Islet of Langerhans (tissue), 1 donor: ENCODE results near the gene C3orf20.
"Not testable (repeated sequence)": the region's sequence is repeated elsewhere in the genome, so short reads cannot be mapped to it uniquely, and the experiment has no call there.

ENCODE experiments used
- FAIRE-seq: peaks from one replicate; lab custom pipeline; 2011; peaks lifted over from hg19 to GRCh38; lab: Jason Lieb, UNC

C3orf20 gene

GRCh38 chr3:14798231-14798630 lies 123.3 kb downstream of the C3orf20 start:
- FAIRE-seq = no peak

DNA sequence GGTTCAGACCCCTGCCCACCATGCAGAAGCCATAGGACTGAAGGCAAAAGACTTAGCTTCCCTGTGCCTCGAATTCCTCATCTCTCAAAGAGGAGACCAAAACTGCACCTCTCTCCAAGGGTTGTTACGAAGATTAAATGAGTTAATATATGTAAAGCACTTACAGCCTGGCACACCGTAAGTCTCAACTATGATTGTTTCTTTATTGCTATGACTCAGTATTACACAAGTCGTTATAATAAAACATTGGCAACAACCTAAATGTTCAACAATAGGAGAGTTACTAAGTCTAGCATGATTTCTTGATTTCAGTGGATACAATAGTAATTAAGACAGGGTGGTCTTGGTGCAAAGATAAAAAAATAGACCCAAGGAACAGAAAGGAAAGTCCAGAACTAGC lies 124.2 kb downstream of the C3orf20 start:
- FAIRE-seq = no peak

- FAIRE-seq = no peak
Observed at GRCh38 chr3:14801031-14801430, 126.1 kb downstream of the C3orf20 start.

DNA sequence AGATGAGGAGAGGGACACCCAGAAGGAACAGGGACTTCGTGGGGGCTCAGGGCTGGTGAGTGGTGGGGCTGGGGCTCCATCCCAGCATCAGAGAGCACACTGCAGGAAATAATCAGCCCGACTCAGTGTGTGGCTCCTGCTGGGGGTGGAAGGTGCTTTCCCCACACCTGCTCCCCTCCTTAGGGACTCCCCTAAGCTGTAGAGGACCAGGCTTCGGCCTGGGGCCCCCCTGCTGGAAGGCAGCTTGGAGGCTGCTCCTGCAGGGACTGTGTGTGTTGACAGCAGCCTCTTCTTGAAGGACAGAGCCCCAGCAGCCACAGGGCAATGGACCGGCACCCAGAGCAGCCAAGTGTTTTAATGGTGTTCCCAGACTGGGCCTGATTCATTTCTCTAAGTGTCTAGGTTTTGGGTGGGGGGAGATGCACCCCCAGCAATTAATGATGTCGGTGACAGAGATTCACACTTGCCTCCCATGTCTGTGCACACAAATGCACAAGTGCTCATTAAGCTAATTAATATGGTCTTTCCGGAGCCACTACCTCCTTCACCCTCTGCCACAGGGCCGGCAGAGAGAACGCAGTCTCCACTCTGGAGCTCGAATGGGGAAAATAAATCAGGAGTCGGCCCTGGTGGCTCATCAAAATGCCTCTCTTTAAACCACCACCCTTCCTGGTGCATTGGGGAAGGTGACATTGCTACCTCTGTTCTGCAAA lies 126.9 kb downstream of the C3orf20 start:
- no peak for FAIRE-seq

GRCh38 chr3:14802381-14802731 lies 127.4 kb downstream of the C3orf20 start:
- no peak for FAIRE-seq

GRCh38 chr3:14803101-14803980 lies 128.4 kb downstream of the C3orf20 start:
- FAIRE-seq = no peak

- no peak for FAIRE-seq
Observed at GRCh38 chr3:14803981-14804834, 129.3 kb downstream of the C3orf20 start.

DNA sequence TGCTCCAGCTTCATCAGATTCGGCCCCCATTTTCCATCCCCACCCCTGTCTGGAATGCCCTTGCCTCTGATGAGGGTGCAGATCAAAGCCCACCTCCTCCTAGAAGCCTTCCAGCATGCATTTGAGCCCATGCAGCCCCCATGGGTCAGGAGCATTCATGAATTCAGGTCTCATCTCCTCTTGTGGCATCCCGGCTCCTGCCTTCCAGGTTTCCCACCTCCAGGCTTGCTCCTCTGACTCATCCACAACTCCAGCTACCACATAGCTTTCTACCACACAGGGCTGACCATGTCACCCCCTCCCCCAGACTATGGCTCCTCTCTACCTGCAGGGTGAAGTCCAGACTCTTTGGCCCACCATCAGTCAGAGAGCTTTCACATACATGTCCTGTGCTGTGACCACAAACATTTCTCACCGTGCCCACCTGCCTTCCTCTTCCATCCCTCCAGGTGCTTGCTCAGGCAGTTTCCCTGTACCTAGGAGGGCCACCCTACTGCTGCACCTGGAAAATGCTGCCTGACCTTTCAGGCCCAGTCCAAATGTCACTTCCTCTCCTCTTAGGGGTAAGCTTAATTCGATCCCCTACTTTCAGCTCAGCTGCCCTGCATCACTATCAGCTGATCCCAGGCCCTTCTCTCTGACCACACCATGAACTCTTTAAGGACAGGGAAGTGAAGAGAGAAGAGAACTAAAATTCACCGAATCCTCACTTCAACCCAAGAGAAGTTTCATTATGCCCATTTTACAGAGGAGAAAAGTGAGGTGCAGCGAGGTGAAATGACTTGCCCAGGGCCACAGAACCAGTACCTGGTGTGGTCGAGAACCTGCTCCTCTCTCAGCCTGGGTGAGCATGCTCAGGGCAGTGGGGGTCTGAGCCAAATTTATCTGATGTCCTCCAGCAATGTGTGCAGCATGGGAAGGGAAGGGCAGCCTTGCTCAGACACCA lies 130.2 kb downstream of the C3orf20 start:
- no peak for FAIRE-seq

DNA sequence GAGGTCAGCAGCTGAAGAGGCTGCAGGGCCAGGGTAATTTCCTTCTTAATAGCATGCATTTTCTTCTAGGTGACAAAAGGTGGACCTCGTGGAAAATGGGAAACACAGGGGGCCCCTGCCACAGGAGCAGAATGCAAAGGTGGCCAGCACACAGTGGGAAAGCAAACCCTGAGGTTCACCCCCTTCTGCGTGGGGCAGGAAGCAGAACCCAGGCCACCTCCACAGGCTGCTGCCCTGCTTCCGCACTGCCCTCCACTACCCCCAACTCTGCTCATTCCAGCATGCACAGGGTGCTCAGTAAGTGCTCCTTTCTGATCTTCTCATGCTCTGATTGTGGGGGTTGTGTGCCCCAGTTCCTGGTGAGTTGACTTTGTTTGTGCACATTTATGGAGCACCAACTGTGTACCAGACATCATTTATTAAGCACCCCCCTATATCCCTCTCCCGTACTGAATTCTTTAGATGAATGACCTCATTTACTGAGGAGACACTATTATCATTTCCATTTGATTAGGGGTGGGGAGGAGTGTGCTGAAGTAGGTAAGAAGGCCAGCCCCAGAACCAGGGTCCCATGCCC lies 131.1 kb downstream of the C3orf20 start:
- no peak for FAIRE-seq

DNA sequence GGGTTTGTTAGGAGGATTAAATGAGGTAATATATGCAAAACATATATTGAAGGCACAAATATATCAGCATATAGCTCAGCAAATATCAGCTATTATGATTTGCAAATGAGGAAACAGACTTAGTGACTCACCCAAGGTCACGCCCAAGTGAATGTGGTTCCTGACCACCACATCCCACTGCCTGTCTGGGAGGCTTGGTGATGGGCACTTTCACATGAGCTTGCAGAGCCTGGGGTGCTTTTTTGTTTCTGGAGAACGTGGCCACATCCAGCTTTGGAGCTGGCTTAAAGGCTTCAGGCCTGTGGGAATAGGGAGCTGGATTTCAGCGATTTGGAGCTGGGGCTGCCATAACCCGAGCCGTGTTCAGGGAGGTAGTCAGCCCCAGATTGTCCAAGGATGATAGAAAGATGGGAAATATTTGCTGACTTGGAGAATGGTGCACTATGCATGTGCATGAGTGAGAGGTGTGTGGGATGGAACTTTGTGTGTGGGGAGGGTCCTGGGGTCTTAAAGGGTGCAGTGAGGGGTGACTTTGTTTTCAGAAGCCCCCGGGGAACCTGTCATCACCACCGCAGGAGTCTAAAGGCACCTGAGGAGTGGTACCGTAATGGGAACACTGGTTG lies 131.8 kb downstream of the C3orf20 start:
- FAIRE-seq = no peak

- no peak for FAIRE-seq
Observed at GRCh38 chr3:14808025-14808424, 133.1 kb downstream of the C3orf20 start.

DNA sequence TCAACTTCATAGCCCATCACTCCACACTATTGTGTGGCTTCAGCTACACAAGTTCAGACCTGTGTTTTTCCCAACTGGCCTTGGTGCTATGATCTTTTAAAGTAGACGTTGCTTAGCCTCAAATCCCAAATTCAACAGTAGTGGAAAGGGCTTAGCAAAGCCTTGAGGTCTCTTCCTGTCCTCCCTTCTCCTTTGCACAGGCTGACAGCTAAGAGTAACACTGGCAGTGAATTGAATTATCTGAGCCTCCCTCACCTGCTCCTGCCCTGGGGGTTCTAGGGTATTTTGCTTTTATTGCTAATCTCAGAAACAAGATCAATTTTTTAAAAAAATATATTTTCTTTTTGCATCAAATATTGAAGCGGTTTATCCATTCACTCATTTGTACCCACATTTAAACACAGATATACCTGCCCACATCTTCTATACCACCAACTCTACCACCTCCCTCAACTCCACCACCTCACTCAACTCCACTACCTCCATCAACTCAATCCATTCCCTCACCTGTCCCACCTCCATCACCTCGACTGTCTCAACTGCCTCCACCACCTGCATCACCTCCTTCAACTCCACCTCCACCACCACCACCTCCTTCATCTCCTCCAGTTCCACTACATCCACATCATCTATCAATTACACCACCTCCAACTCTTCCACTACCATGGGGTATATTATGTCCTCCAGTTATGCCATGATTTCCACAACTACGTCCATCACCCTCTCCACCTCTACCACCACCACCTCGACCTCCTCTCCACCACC lies 133.7 kb downstream of the C3orf20 start:
- FAIRE-seq = no peak

GRCh38 chr3:14809611-14810010 lies 134.7 kb downstream of the C3orf20 start:
- not testable (repeated sequence) for FAIRE-seq

DNA sequence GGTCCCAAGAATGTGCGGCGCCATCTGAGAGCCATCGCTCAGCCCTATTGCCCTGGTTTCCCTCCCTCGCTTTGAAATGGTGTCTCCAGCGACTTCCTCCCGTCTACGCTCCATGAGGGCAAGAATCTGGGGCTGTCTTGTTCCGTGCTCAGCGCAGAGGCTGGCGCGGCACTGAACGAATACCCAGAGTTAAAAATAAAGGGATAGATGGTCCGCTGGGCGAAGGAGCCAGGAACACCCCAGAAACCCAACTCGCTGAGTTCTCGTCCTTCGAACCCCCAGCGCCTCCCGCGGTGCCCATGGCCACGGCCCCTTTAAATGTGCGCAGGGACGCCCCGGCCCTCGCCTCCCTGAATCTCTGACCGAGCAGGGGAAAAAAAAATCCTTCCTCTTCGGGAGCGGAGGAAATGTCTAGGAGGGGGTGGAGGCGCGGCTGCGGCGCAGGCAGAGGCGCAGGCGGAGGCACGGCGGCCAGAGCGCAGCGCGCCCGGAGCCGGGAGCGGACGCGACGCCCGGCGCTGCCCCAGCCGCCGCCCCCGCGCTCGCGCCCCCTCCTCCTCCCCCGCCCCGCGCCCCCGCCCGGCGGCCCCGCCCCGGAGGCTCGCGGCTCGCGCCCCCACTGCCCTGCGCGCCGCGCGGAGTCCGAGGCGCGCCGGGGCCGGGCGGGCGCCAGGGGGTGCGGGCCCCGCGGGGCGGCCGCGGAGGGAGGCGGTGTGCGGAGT lies 135.3 kb downstream of the C3orf20 start:
- no peak for FAIRE-seq

DNA sequence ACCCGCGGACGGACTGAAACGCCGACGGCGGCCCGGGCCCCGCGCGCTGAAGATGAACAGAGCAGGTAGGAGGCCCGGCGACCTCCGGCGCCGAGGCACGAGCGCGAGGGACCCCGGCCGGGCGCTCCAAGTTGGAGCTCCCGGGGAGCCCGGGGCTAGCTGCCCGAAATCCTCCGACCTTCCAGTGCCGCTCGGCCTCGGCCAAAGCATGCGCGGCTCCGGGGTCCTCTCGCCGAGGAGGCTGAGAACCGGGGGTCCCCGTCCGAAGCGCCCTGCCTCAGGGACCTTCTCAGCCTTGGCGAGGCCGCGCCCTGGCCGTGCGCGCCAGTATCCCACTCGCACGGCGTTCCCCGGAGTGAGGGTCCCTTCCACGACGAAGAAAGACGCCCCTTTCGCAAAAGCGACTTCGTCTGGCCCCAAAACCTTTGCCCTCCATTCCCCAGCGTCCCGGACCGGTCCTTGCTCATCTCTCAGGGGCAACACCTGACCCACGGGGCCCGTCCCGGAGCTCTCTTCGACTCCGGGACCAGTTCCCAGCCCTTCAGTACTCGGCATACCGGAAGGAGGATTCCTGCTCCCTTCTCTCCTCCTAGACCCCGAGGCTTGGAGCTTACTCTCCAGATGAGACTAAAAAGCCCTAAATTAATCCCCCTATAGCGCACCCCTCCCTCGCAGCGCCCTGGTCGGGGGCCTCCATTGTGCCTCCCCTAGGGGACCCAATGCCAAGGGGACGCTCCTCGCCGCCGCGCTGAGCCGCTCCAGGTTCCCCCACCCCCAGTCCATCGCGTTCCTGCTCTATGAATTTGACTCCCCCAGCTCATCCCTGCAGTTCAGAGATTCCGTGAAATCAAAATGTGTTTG lies 136.1 kb downstream of the C3orf20 start:
- FAIRE-seq = no peak

- FAIRE-seq = no peak
Observed at GRCh38 chr3:14811684-14812083, 136.7 kb downstream of the C3orf20 start.

- FAIRE-seq = no peak
Observed at GRCh38 chr3:14812196-14812790, 137.4 kb downstream of the C3orf20 start.

- FAIRE-seq = no peak
Observed at GRCh38 chr3:14814411-14814871, 139.5 kb downstream of the C3orf20 start.
